Ishikawa (cell line): ENCODE data around the gene PGAM2.

ENCODE experiments used
- TAF1 ChIP-seq: IDR thresholded peaks from 2 replicates; pipeline ENCODE4 v1.6.1; 2012; ENCODE audit warnings: low read depth, mild to moderate bottlenecking
- ZBTB7A ChIP-seq: IDR thresholded peaks from 2 replicates; pipeline ENCODE4 v1.6.1; 2012; ENCODE audit warnings: low read depth

- TF ChIP-seq ZBTB7A (no peak), TAF1 (no peak)
Observed at GRCh38 chr7:44093102-44093641, 27.8 kb upstream of the PGAM2 start.
